HepG2 (cell line): ENCODE measurements around the gene VPS11.

Experiments
- CREB1 ChIP-seq, 2 experiments: fragments of 450-650 bp in 1 of 2; IDR thresholded peaks; 2 replicates each; pipeline ENCODE4 v1.6.1; 2016 to 2017; ENCODE audit warnings: control low read depth in 1 of 2, mild to moderate bottlenecking in 1 of 2, missing compliant biosample characterization in 1 of 2, missing genetic modification characterization in 1 of 2
- CTCF ChIP-seq: sonication (generic); formaldehyde crosslinking; IDR thresholded peaks from 2 replicates; pipeline ENCODE4 v1.5.0; 2020; ENCODE audit warnings: mild to moderate bottlenecking, missing genetic modification reagents, moderate library complexity
- EZH2 ChIP-seq: conservative IDR thresholded peaks from 2 replicates; pipeline ENCODE4 v1.6.1; 2012; ENCODE audit warnings: mild to moderate bottlenecking, low read depth, low read length, moderate library complexity
- FOXO4 ChIP-seq: sonication (generic); formaldehyde crosslinking; conservative IDR thresholded peaks from 2 replicates; pipeline ENCODE4 v1.8.1; 2023; ENCODE audit warnings: missing genetic modification reagents
- GABPA ChIP-seq, 2 experiments: IDR thresholded peaks; 2 replicates each; pipeline ENCODE4 v1.6.1; 2011 to 2016; ENCODE audit warnings: low read depth in 2 of 2, low read length in 1 of 2, missing biosample characterization in 1 of 2, missing genetic modification characterization in 1 of 2
- PREB ChIP-seq: sonication (generic); formaldehyde crosslinking; IDR thresholded peaks from 2 replicates; pipeline ENCODE4 v1.4.0; 2020; ENCODE audit warnings: missing genetic modification reagents
- SAP130 ChIP-seq: IDR thresholded peaks from 2 replicates; pipeline ENCODE4 v1.6.1; 2016; ENCODE audit warnings: low read depth
- SMC3 ChIP-seq: IDR thresholded peaks from 2 replicates; pipeline ENCODE4 v1.6.1; 2011; ENCODE audit warnings: low read length, improper control_type of control experiment
- ZKSCAN8 ChIP-seq: IDR thresholded peaks from 2 replicates; pipeline ENCODE4 v1.6.1; 2016; ENCODE audit warnings: borderline replicate concordance, missing genetic modification reagents, missing compliant biosample characterization
- ZMAT3 ChIP-seq: sonication (generic); formaldehyde crosslinking; conservative IDR thresholded peaks from 2 replicates; pipeline ENCODE4 v1.7.0; 2021; ENCODE audit warnings: missing genetic modification reagents

- peak; percentile 30; the same call in 1 of the 2 replicates for TF ChIP-seq SMC3
- TF ChIP-seq FOXO4 (CRISPR knock-in tag) = no peak
- TF ChIP-seq PREB (CRISPR knock-in tag) = no peak
- peak; percentile 45 for TF ChIP-seq CTCF (CRISPR knock-in tag)
- TF ChIP-seq GABPA (IDR thresholded peaks at IDR 0.05; ENCODE audit: low read depth, low read length) = no peak
- no peak for TF ChIP-seq GABPA (CRISPR knock-in tag; IDR thresholded peaks at IDR 0.05; ENCODE audit: low read depth)
- TF ChIP-seq ZKSCAN8 (CRISPR knock-in tag) = no peak
- no peak for TF ChIP-seq CREB1 (IDR thresholded peaks at IDR 0.05)
- TF ChIP-seq CREB1 (CRISPR knock-in tag; IDR thresholded peaks at IDR 0.05) = no peak
- no peak for TF ChIP-seq EZH2
- no peak for TF ChIP-seq ZMAT3
- no peak for TF ChIP-seq SAP130
These were observed 36.2 kb downstream of the VPS11 start for GRCh38 chr11:119103793-119104192.
